HG03469 (cell line): Measurements from ENCODE around the gene NTS.

Experiments used
- ATAC-seq: cut with Tn5 transposase; IDR thresholded peaks from one replicate; pipeline ENCODE4 v1.9.1; 2021; ENCODE audit warnings: mild to moderate bottlenecking, moderate library complexity, moderate number of reproducible peaks; ENCODE audit not compliant: unreplicated experiment

Gene NTS

DNA sequence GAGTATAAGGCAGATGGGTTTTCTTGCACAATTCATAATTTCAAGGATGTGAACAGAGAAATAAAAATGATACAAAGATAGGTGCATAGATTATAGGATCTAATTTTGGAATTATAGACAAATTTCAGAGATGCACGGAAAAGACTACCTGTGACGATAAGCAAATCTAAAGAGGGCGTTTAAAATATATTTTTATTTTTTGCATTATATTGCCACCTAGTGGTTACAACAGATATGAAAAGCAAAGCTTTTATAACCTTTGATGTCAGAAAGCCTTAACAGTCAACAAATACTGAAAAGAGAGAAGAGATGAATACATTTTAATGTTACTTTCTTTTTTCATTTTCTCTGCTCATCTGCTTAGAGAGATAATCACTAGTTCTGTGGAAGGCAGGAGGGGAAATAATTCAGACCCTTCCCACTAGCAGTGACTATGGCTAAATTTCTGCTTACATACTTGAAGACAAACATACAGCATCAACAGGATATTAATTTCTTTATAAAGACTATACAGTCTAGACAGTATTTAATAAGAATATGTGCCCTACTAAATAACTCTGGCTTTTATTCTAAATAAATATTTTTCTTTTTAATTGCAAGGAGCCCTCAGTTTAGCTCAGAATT, 46.3 kb downstream of the NTS start:
- ATAC-seq = peak; percentile 77

- ATAC-seq = no peak
Measured at GRCh38 chr12:85923767-85924331, 49.8 kb downstream of the NTS start.

DNA sequence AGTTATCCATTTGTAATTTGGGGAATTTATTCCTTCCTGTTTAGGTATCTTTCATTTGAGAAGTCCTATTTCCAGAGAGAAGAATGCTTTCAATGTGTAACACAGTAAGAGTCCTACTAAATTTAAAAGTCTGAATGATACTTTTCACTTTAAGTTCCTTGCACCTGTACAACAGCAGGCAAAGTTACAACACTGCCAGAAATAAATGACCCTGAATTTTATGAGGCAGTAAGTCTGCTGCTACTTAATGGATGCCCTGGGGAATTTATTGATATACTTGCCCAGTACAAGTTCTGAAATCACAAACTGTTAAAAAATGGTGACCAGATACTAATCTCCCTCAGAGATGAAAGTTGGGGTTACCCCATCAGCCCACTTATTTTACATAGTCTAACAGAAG, 53.1 kb downstream of the NTS start:
- no peak for ATAC-seq
